GDM1 (cell line): ENCODE results near the gene B3GALT6.

Experiments used
- DNase-seq: peaks from one replicate; lab custom pipeline; 2025; lab: John Stamatoyannopoulos, UW

Gene B3GALT6

GRCh38 chr1:1232796-1233566, 944 bp downstream of the B3GALT6 start:
- no peak for DNase-seq

GRCh38 chr1:1233567-1233892, 1.5 kb downstream of the B3GALT6 start:
- no peak for DNase-seq

- no peak for DNase-seq
Observed at GRCh38 chr1:1234180-1234808, 2.3 kb downstream of the B3GALT6 start.

- DNase-seq, result no peak
Observed at GRCh38 chr1:1235016-1235744, 3.1 kb downstream of the B3GALT6 start.

GRCh38 chr1:1236176-1236763, 4.2 kb downstream of the B3GALT6 start:
- no peak for DNase-seq

- DNase-seq, result no peak
Observed at GRCh38 chr1:1236945-1237873, 5.2 kb downstream of the B3GALT6 start.

- DNase-seq, result no peak
Observed at GRCh38 chr1:1237874-1238701, 6.1 kb downstream of the B3GALT6 start.

- DNase-seq, result no peak
Observed at GRCh38 chr1:1238702-1239178, 6.7 kb downstream of the B3GALT6 start.

- DNase-seq, result no peak
Observed at GRCh38 chr1:1239227-1239613, 7.2 kb downstream of the B3GALT6 start.

- DNase-seq, result no peak
Observed at GRCh38 chr1:1239614-1240347, 7.7 kb downstream of the B3GALT6 start.

- DNase-seq, result no peak
Observed at GRCh38 chr1:1240348-1240732, 8.3 kb downstream of the B3GALT6 start.

GRCh38 chr1:1240822-1241587, 9.0 kb downstream of the B3GALT6 start:
- DNase-seq, result no peak

GRCh38 chr1:1241588-1242219, 9.7 kb downstream of the B3GALT6 start:
- no peak for DNase-seq

- no peak for DNase-seq
Observed at GRCh38 chr1:1242461-1243265, 10.6 kb downstream of the B3GALT6 start.

- no peak for DNase-seq
Observed at GRCh38 chr1:1243266-1243660, 11.2 kb downstream of the B3GALT6 start.

GRCh38 chr1:1243807-1244191, 11.8 kb downstream of the B3GALT6 start:
- no peak for DNase-seq

- no peak for DNase-seq
Observed at GRCh38 chr1:1244192-1244811, 12.3 kb downstream of the B3GALT6 start.
